NOMO-1 treated with dmso at 0.1 percent for 144 hours (cell line): ENCODE measurements around the gene THRAP3.

ENCODE experiments used
- DNase-seq: peaks from one replicate; lab custom pipeline; 2025; ENCODE audit not compliant: unreplicated experiment; lab: John Stamatoyannopoulos, UW

Gene THRAP3

DNA sequence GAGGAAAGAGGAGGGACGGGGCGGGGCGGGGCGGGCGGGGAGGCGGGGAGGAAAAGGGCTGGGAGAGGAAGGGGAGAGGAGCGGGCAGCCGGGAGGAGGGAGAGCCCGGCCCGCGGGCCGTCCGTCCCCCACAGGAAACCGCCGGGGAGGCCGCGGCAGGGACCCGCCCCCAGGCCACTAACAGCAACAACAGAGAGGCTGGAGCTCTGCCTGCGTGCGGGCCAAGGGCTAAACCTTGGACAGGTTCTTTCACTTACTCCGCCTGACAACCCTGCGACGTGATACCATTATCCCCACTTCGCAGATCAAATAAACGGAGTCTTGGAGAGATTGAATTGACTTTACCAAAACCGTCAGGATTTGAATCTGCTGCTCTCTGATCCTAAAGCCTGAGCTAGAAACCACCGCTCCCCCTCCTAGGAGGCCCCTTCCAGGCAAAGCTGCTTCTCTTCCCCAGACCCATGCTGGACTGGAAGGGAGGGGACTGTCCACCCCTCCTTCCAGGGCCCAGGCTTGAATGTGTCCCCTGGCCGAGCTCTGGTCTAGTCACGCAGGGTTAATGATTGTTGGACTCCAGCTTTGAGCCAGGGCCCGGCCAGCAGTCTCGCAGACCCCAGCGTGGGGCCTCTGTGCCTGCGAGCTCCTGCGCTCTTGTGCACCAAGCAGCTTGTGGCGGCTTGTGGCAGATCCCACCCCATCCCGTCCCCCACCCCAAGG, 99.6 kb downstream of the THRAP3 start, which contains the start of gene EVA1B:
EVA1B (minus strand) TSS at position 10 of the 717 bp plus-strand sequence. CDS start 608 bp downstream, outside the sequence.
- DNase-seq: peak; percentile 43

DNA sequence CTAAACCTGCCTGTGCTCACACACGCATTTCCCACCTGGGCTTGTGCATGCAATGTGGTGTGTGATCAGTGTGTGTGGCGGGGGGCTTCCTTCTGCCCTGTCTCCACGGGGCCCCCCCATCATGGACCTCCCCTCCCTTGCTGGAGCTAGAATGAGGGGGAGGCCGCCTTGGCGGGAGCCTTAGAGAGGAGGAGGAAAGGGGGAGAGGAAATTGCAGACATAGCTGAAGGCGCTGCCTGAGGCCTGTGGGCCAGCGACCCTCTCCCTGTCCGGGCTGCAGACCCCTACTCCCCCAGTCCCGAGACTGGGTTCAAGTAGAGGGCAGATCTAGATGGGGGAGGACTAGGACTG, 100.1 kb downstream of the THRAP3 start:
- DNase-seq: no peak

DNA sequence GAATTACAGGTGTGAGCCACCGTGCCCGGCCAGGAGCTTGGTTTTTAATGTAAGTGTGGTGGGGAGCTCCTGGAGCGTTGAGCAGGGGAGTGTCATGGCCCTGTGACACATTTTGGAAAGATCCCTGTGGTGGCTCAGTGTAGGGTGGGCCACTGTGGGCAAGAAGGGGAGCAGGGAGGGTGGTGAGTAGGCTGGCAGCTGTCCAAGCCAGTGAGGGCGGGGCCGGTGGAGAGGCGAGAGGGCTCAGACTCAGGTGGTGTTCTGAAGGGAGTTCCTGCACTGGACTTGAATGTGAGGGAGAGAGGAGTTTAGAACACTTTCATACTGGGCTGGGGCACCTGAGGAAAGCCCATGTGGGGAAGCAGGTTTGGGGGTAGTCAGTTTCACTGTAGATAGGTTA, 102.3 kb downstream of the THRAP3 start:
- no peak for DNase-seq

DNA sequence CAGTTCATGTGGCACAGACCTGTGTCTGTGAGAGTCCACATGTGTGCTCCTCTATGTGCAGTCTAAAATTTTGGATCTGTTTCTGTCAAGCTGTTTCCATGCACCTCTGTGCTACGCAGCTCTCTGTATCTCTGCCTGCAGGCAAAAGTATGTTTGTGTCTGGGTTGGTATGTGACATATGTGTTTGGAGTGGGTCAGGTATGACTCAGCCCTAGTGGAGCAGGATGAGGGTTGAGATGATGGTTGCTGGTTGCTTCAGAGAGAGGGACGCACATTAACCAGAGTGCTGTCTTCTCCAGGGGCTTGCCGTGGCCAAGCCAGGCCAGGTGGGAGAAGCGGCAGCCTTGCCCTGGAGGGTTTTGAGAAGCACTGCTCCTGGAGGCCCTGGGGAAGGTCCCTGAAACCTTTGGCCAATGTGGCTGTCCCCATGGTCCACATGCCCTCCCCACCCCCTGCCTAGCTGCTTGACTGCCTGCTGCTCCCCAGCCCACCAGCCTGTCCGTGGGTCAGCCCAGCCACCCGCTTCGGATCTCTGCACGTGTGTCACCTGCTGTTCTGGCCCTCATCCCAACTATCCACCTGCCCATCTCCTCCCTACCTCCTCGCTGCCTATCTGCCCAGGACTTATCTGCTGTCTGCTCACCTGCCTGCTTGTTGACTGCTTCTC, 103.3 kb downstream of the THRAP3 start:
- no peak for DNase-seq

DNA sequence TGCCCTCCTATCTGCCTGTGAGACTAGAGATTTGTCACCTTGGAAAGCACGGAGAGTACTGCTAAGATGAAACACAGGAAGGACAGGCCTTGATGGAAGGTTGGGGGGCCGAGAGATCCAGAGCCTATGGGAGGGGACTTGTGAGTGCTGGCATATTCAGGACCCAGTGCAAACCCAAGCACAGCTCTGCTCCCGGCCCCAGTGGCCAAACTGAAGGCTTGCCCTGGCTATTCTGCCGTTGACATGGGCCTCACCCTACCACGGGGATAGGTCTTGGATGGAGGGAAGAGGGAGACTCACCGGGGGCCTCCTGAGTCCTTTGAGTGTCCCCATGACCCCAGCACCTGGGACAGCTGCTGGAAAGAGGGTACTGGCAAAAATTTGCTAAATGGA, 103.8 kb downstream of the THRAP3 start:
- no peak for DNase-seq

DNA sequence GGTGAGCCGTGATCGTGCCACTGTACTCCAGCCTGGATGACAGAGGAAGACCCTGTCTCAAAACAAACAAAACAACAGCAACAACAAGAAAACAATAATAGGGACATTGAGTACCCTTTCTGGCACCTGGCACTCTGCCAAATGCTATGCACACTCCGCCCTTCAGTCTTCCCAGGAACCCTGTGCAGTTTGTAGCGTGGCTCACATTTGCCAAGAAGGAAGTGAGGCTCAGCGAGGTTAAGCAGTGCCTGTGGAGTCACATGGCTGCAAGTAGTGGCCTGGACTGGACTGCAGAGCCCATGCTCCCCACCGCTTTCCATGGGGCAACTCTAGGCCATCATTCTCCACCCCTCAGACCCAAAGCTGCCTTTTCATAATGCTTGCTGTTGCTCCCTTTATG, 104.5 kb downstream of the THRAP3 start:
- no peak for DNase-seq

DNA sequence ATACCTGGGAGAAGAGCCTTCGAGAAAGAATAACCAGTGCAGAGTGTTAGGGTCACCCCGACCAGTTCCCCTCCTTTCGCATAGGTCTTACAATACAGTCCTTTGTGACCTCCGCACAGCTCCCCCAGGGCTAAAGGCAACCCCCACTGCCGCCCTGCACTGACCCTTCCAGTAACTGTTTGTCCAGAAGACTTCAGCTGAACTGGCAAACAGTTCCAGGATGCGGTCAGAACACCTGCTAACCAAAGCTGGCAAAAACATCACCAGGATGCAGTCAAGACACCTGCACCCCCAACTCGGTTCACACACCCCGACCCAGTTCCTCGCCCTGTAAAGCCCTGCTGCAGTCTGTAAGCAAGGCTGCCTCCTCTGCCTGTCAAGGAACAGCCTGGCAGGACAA, 105.6 kb downstream of the THRAP3 start:
- no peak for DNase-seq

DNA sequence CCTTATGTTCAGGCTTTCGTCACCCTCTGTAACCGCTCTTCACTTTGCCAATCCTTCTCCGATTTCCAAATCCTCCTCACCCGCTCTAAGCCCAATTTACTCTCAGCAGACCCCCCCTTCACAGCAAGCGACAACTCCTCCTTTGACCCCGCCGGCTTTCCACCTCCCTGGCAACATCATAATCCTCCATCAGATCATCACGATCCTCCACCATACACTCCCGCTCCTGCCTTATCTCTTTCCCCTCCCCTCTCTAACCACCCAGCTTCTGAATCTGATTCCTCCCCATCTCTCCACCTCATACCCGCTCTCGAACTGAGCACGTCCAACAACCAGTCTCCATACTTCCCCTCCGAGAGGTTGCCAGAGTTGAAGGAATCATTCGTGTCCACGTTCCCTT, 106.7 kb downstream of the THRAP3 start:
- no peak for DNase-seq

DNA sequence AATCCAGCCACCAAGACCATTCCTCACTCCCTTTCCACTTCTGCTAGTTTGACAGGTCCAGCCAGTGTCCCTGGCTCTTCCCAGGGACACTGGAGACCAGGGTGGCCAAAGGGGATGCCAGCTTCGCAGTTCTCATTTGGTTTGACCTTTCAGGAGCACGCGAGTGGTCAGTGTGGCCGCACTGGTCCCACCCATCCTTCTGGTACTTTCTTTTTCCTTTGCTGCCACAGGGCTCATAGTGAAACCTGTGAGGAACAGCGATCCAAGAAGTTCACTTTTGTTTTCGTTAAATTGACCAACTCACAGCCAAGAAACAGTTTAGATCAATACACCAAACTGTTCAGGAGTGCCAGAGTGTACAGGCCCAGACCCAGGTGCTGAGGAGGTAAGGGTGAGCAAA, 113.6 kb downstream of the THRAP3 start:
- no peak for DNase-seq

DNA sequence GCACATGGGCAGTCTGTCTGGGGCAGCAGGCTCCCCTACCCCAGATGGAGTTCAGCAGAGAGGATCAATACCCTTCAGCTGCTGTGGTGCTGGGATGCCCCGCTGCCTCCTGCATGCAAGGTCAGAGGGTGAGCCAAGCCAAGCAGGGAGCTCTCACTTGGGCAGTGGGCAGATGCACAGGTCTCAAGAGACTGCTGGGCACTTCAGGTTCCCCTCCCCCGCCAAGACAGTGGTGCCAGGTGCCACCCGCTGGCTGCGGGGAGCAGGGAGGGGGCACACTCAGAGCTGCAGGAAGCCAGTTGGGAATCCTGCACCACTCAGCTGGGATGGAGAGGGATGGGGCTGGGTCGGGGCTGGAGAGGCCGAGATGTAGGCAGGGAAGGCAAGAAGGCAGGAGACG, 115.0 kb downstream of the THRAP3 start:
- DNase-seq: no peak

DNA sequence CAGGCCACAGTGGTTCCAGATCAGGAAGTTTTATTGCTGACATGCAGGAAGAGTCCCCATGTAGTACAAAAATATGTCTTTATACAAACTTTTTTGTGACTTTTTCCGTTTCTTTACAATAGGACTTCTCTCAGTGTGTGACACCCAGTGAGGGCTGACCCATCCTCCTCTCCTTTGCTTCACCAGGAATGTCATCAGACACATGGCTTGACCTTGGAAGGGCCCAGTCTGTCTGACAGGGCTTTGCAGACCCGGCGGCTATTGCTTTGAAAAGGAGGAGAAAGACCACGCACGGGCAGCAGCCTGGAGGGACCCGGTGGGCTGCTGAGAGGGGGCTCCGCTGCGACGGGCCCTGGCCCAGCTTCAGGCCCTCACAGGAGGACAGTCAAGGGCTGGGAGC, 115.4 kb downstream of the THRAP3 start:
- DNase-seq: no peak

DNA sequence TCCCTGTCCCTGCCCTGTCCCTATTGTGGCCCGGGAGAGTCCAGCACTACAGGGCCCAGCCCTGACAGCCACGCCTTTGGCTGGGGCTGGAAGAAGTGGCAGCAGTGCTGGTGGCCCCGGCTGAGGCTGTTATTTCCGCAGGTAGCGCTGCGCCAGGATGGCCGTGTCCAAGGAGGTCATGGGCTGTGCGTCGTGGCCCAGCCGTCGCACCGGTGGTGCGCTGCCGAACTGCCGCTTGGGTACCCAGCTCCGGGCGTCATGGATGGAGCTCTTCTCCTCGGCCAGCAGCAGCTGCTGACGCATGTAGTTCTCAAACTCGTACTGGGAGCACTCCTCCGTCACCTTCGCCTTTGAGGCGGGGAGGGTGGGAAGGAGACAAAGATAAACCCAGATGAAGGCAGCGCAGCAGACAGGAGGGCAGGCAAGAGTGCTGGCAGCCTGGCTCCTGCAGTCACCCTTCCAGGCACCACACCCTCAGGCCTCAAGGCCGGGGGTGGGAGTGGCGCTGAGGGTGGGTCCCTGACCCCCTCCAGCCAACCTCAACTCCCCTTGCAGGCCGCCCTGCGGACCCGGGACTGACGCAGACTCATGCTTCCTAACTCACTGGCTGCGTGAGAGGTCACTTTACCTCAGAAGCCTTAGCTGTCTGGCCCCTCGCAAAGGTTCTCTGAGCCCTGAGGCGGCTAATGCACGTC, 117.5 kb downstream of the THRAP3 start:
- DNase-seq: no peak

DNA sequence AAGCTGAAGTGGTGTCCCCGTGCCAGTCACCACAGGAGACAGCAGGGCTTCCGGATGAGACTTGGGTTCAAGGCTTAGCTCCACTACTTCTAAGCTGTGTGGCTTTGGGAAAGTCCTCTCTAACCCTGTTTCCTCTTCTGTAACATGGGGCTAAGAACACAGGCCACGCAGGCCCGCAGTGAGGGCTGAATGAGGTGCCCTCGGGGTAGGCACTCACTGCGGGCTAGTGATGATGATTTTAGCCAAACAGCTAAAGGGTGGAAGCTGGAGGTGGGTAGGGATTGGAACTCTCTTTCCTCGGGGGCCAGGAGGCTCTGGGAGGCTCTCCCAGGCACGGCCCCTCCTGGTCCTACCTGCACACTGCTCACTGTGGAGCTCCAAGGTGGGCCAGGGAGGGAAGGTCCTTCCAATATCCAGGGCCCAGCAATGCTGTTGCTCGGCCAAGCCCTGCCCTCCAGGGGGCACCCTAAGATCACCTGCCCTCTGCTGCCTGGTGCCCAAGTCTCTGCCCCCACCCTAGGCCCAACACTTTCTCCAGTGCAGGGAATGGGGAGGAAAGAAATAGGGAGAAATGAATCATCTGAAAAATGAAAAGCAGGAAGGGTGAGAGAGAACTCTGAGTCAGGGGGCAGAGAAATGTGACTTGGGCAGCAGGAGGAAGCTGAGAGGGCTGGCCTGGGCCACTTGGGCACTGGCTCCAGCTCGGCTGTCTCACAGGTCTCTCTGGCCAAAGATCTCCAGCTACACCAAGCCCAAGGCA, 118.4 kb downstream of the THRAP3 start:
- DNase-seq: no peak

DNA sequence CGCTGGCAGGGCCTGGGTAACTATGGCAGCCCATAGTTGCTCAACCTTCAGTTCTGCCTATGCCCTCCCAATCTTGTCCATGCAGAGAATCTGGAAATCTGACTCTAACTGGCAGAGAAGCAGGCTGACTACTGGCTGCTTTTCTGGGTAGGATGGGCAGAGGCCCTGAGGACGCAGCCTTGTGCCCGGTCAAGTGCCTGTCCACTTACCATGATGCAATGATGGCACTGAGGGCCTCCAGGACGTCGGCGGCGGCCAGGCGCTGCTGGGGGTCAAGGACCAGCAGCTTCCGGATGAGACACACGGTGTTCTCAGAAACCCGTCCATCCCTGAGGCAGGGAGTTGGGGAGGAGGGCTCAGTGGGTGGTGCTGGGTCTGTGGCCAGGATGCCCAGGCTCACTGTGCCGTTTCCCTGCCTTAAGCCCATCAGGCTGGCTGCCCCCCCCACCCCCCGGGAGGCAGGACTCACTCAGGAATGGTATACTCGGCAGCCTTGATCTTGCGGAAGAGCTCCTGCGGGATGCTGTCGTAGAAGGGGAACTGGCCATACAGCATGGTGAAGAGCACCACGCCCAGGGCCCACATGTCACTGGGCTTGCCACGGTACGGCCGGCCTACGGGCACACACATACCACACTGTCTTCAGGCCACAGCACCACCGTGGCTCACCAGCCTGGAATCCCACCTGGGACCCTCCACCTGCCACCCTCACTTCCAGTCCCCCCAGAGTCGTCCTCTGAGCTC, 119.6 kb downstream of the THRAP3 start:
- DNase-seq: no peak

DNA sequence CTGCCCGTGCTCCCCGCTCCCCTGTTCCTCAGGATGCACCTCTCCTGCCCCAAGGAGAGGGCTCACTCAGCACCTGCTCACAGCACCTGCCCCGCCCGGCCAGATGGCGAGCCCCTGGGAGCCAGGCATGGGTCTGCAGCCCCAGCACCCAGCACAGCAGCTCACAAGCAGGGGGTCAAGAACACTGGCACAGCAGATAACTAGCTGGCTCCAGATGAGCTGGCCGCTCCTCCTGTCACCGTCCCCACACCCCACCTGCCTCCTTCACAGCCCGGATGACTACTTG, 120.1 kb downstream of the THRAP3 start:
- DNase-seq: no peak

DNA sequence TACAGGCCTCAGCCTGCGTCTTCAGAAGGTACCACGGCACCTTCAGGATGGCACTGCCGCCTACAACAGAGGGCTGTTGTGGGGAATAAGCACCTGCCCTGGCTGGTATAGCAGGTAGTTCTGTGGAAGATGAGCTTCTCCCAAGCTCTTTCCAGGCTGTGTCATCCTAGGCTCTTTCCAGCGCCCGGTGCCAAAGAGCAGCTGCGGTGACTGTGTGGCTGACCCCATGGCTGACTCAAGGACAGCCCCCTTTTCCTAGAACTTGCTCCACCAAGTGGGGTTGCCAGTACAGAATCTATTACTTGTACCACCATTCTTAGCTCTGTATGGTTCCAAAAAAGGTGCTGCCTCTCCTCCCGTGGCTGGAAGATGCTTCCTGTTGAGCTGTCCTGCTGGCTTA, 121.1 kb downstream of the THRAP3 start:
- DNase-seq: no peak

DNA sequence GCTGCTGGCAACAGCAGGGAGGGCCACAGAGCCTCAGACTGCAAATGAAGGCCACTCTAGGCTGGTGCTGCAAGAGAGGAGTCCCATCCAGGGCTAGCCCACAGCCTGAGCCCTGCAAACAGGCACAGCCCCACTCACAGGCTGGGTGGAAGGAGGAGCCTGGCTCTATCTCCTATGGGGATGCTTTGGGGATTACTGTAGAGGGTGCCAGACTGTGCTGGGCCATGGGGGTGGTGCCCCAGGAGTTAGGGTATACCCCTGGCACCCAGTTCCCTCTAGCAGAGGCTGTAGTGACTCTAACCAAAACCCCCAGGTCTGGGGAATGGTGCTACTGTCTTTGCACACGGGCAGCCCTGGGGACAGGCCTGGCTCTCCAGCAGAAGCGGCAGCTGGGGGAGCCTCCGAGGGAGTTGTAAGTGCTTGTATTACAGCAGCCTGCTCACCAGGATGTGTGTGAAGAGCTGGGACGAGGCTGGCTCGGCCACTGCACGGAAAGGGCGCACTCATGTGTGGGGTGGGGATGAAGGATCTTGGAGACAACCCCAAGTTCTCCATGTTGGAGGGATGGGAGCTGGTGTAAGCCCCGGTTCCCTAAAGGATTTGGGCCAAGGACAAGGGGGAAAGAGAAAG, 122.6 kb downstream of the THRAP3 start:
- DNase-seq: no peak

DNA sequence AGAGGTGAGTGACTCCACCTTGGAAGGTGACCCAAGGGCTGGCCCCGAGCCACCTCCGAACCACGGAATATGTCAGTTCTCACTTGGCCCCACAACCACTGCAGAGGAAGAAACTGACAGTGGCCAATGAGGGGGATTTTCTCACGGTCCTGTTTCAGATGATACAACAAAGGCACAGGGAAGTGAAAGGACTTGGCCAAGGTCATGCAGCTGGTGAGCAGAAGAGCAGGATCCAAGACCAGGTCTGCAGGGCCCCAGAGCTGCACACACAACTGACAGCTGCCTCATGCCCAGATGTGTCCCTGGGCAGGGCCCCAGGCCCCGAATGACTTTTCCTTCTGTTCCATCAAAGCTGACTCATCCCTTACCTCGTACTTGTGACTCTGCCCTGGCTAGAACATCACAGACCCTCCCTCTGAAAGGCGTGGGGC, 125.0 kb downstream of the THRAP3 start:
- DNase-seq: no peak

DNA sequence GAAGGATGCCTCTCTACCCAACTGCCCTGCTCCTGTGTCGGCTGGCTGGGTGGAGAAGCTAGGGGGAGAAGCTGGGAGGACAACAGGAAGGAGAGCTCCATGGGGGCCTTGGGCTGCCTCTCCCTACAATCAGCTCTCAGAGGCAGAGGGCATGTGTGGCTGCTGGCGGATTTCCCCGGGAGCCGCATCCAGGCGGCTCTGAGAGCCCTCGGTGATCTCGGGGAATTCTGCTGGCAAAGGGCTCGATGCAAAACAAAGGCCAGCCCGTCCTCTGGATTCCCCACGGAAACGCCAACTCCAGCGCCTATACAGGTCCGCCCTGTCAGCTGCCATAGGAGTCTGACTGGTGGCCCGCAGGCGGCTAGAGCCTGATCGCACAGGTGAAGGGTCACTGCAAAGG, 125.6 kb downstream of the THRAP3 start:
- no peak for DNase-seq

DNA sequence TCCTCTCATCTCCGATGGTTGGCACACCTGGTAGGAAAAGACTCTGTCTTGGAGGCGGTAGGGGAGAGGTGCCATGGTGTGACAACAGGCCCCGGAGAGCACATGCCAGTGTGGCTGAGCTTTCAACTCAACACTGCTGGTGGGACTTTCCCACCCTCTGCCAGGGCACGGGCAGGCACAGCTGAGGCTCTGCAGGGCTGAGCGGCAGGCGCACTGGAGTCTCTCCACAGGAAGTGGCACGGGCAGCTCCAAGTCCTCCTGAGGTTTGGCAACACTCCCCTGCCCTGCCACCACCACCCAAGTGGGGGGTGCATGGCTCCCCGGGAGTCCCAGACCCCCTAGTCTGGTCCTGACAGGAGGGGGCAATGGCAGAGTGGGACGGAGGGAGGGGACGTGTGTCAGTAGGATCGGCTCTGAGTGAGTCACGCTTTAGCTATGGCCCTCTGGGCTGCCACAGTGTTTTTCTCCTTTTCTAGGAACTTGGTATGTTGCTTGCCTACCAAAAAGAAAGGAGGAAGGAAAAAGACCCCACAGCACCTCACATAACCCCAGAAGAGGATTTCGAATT, 126.5 kb downstream of the THRAP3 start:
- DNase-seq: no peak
